IMR-90 (cell line): Measurements from ENCODE around the gene GRAMD2B. TPM values are rescaled to one million over a fixed set of nuclear protein-coding genes. Genes with fewer than 3 reads are reported as not detected.

Source experiments
- ATAC-seq: fragments of 200-7000 bp; cut with Tn5 transposase; 2 replicates; pipeline ENCODE4 v1.9.1; 2020; ENCODE audit warnings: low read depth, mild to moderate bottlenecking, moderate library complexity
- BruUV-seq: library from RNA; stranded (reverse); fragments of 400-500 nt; replicated peaks from 2 replicates; lab custom pipeline; 2021; lab: Mats Ljungman, UMichigan
- CTCF ChIA-PET: fragments of 300-600 bp; formaldehyde crosslinking; extraction: SDS; loops from one replicate; lab custom pipeline; 2021; ENCODE audit warnings: antibody characterized with exemption; lab: Yijun Ruan, JAX
- POLR2A ChIA-PET: fragments of 300-600 bp; sonication (Branson Sonifier 250); formaldehyde crosslinking; loops from one replicate; lab custom pipeline; 2022; ENCODE audit warnings: antibody characterized with exemption; ENCODE audit not compliant: unreplicated experiment; lab: Charles Lee
- DNase-seq: peaks from one replicate; pipeline ENCODE4 v3.0.0; 2013
- H2AFZ ChIP-seq: replicated peaks from 2 replicates; pipeline ENCODE3; 2013; ENCODE audit warnings: low read length, mild to moderate bottlenecking; ENCODE audit not compliant: poor library complexity
- H2AK5ac ChIP-seq: 2 replicates; pipeline ENCODE4 v1.6.1; 2013; ENCODE audit warnings: low read depth, low read length, inconsistent platforms
- H2AK9ac ChIP-seq: replicated peaks from 2 replicates; pipeline ENCODE3; 2013; ENCODE audit warnings: mild to moderate bottlenecking, low read depth, low read length, moderate library complexity; ENCODE audit not compliant: poor library complexity
- H2BK120ac ChIP-seq: 2 replicates; pipeline ENCODE4 v1.6.1; 2013; ENCODE audit warnings: low read depth, low read length, inconsistent platforms
- H2BK15ac ChIP-seq: 3 replicates; pipeline ENCODE4 v1.6.1; 2013; ENCODE audit warnings: low read depth, low read length, inconsistent platforms
- H2BK20ac ChIP-seq: 2 replicates; pipeline ENCODE4 v1.6.1; 2013; ENCODE audit warnings: low read depth, mild to moderate bottlenecking, inconsistent platforms, low read length, moderate library complexity
- H2BK5ac ChIP-seq: 2 replicates; pipeline ENCODE4 v1.6.1; 2013; ENCODE audit warnings: mild to moderate bottlenecking, low read depth, low read length, inconsistent platforms; ENCODE audit not compliant: poor library complexity, severe bottlenecking
- H3K14ac ChIP-seq: replicated peaks from 2 replicates; pipeline ENCODE4 v1.6.1; 2013; ENCODE audit warnings: low read depth, low read length, inconsistent platforms
- H3K18ac ChIP-seq: 2 replicates; pipeline ENCODE4 v1.6.1; 2013; ENCODE audit warnings: low read depth, low read length, control low read depth
- H3K23ac ChIP-seq: 2 replicates; pipeline ENCODE4 v1.6.1; 2013; ENCODE audit warnings: low read depth, low read length, inconsistent platforms
- H3K27ac ChIP-seq: 2 replicates; pipeline ENCODE4 v1.5.1; 2013; ENCODE audit warnings: mild to moderate bottlenecking, control low read depth, low read length; ENCODE audit not compliant: insufficient read depth
- H3K27me3 ChIP-seq: 2 replicates; pipeline ENCODE4 v1.6.1; 2013; ENCODE audit warnings: low read length; ENCODE audit not compliant: control insufficient read depth, insufficient read depth
- H3K36me3 ChIP-seq: 2 replicates; pipeline ENCODE4 v1.6.1; 2013; ENCODE audit warnings: low read length, mixed read lengths; ENCODE audit not compliant: control insufficient read depth, insufficient read depth
- H3K4ac ChIP-seq: 2 replicates; pipeline ENCODE4 v1.6.1; 2013; ENCODE audit warnings: low read depth, low read length, inconsistent platforms
- H3K4me1 ChIP-seq: 2 replicates; pipeline ENCODE4 v1.6.1; 2013; ENCODE audit warnings: low read length, mixed read lengths; ENCODE audit not compliant: control insufficient read depth, insufficient read depth
- H3K4me2 ChIP-seq: 2 replicates; pipeline ENCODE4 v1.6.1; 2013; ENCODE audit warnings: low read depth, mild to moderate bottlenecking, control low read depth, low read length, moderate library complexity
- H3K4me3 ChIP-seq: 2 replicates; pipeline ENCODE4 v1.5.1; 2013; ENCODE audit warnings: low read depth, mild to moderate bottlenecking, control low read depth, low read length, moderate library complexity; ENCODE audit not compliant: insufficient read depth
- H3K56ac ChIP-seq: 2 replicates; pipeline ENCODE4 v1.6.1; 2013; ENCODE audit warnings: low read length, inconsistent platforms; ENCODE audit not compliant: insufficient read depth; ENCODE audit errors: extremely low read depth
- H3K79me1 ChIP-seq, 2 experiments: 2 replicates each; pipeline ENCODE4 v1.6.1; 2013; ENCODE audit warnings: low read length in 2 of 2, inconsistent platforms in 1 of 2, low read depth in 1 of 2
- H3K9ac ChIP-seq: 2 replicates; pipeline ENCODE4 v1.6.1; 2013; ENCODE audit warnings: low read depth, low read length, control low read depth
- H3K9me1 ChIP-seq: 2 replicates; pipeline ENCODE4 v1.6.1; 2013; ENCODE audit warnings: low read length, inconsistent platforms; ENCODE audit not compliant: insufficient read depth
- H3K9me3 ChIP-seq: 2 replicates; pipeline ENCODE4 v1.6.1; 2013; ENCODE audit warnings: low read length; ENCODE audit not compliant: control insufficient read depth, insufficient read depth
- H4K20me1 ChIP-seq: 2 replicates; pipeline ENCODE4 v1.6.1; 2013; ENCODE audit warnings: low read length, inconsistent platforms; ENCODE audit not compliant: insufficient read depth
- H4K5ac ChIP-seq: 2 replicates; pipeline ENCODE4 v1.6.1; 2013; ENCODE audit warnings: mild to moderate bottlenecking, low read depth, low read length, control low read depth
- H4K8ac ChIP-seq, 2 experiments: 2 replicates each; pipeline ENCODE4 v1.6.1; 2013; ENCODE audit warnings: low read depth in 2 of 2, low read length in 2 of 2, control low read depth in 1 of 2, inconsistent platforms in 1 of 2
- H4K91ac ChIP-seq: 2 replicates; pipeline ENCODE4 v1.6.1; 2013; ENCODE audit warnings: low read depth, low read length, inconsistent platforms; ENCODE audit not compliant: insufficient read depth
- BHLHE40 ChIP-seq: fragments of 150-350 bp; IDR thresholded peaks from 2 replicates; pipeline ENCODE4 v1.6.1; 2016; ENCODE audit warnings: mild to moderate bottlenecking, low read depth, low read length
- CEBPB ChIP-seq: IDR thresholded peaks from 2 replicates; pipeline ENCODE4 v1.6.1; 2012; ENCODE audit warnings: low read depth, low read length, improper control_type of control experiment
- CHD1 ChIP-seq: IDR thresholded peaks from 2 replicates; pipeline ENCODE4 v1.6.1; 2012; ENCODE audit warnings: low read depth, low read length, improper control_type of control experiment
- CTCF ChIP-seq: conservative IDR thresholded peaks from 2 replicates; pipeline ENCODE4 v1.5.1; 2012; ENCODE audit warnings: mild to moderate bottlenecking, low read depth, low read length, improper control_type of control experiment
- FOS ChIP-seq: fragments of 150-350 bp; IDR thresholded peaks from 2 replicates; pipeline ENCODE4 v1.6.1; 2016; ENCODE audit warnings: low read depth, low read length
- MAFK ChIP-seq: IDR thresholded peaks from 2 replicates; pipeline ENCODE4 v1.6.1; 2012; ENCODE audit warnings: low read depth, low read length, improper control_type of control experiment
- MAZ ChIP-seq: IDR thresholded peaks from 2 replicates; pipeline ENCODE4 v1.6.1; 2012; ENCODE audit warnings: low read depth, mild to moderate bottlenecking, low read length, improper control_type of control experiment, moderate library complexity, borderline replicate concordance
- MXI1 ChIP-seq: IDR thresholded peaks from 2 replicates; pipeline ENCODE4 v1.6.1; 2012; ENCODE audit warnings: low read depth, mild to moderate bottlenecking, low read length, moderate library complexity, borderline replicate concordance
- NFE2L2 ChIP-seq: fragments of 150-350 bp; IDR thresholded peaks from 2 replicates; pipeline ENCODE4 v1.6.1; 2016; ENCODE audit warnings: low read depth, mild to moderate bottlenecking, low read length
- POLR2A ChIP-seq: IDR thresholded peaks from 2 replicates; pipeline ENCODE4 v1.6.1; 2012; ENCODE audit warnings: mild to moderate bottlenecking, low read depth, low read length
- RAD21 ChIP-seq: IDR thresholded peaks from 2 replicates; pipeline ENCODE4 v1.6.1; 2012; ENCODE audit warnings: low read length, improper control_type of control experiment
- RCOR1 ChIP-seq: IDR thresholded peaks from 2 replicates; pipeline ENCODE4 v1.6.1; 2012; ENCODE audit warnings: mild to moderate bottlenecking, low read length, improper control_type of control experiment; ENCODE audit not compliant: insufficient replicate concordance
- RFX5 ChIP-seq: IDR thresholded peaks from 2 replicates; pipeline ENCODE4 v1.8.0; 2012; ENCODE audit warnings: low read depth, mild to moderate bottlenecking, low read length, moderate library complexity
- SMC3 ChIP-seq: fragments of 150-350 bp; IDR thresholded peaks from 2 replicates; pipeline ENCODE4 v1.6.1; 2016; ENCODE audit warnings: low read depth, mild to moderate bottlenecking, antibody characterized with exemption, low read length, moderate library complexity
- WGBS, 2 experiments: methylation state at CpG; one replicate each; pipeline versions ENCODE4 v1.1.5 to v1.1.7; 2013; ENCODE audit warnings: missing lambda C conversion rate in 2 of 2; ENCODE audit not compliant: insufficient read length in 1 of 2; ENCODE audit errors: extremely low coverage in 2 of 2; 5-methylcytosine and 5-hydroxymethylcytosine counted together
- dilution Hi-C: fragments of 300-500 bp; cut with HindIII; formaldehyde crosslinking; loops from one replicate; pipeline ENCODE4 v1.14.3; 2018; ENCODE audit warnings: low sequenced_read_pairs; ENCODE audit not compliant: unreplicated experiment
- in situ Hi-C: fragments of 300-500 bp; cut with MboI; formaldehyde crosslinking; loops from 3 replicates; pipeline ENCODE4 v1.14.3; 2019; ENCODE audit warnings: low sequenced_read_pairs, inconsistent platforms, mixed read lengths
- intact Hi-C: fragments of 100-400 bp; cut with micrococcal nuclease; formaldehyde crosslinking; loops from 2 replicates; pipeline ENCODE4 v1.10.0; 2022
- polyA plus RNA-seq, 3 experiments: library from polyadenylated mRNA; depleted of rRNA; stranded (reverse); fragments of >200 nt; gene quantifications; 2 replicates each; pipeline ENCODE4 v1.2.3, GENCODE V29; 2012; ENCODE audit warnings: low replicate concordance in 1 of 3
- total RNA-seq: library from RNA; depleted of rRNA; stranded (reverse); fragments of >200 nt; gene quantifications from 2 replicates; pipeline ENCODE4 v1.2.3, GENCODE V29; 2012
- TF ChIP-seq, protein P1 (sequence below): fragments of 150-350 bp; IDR thresholded peaks from 2 replicates; pipeline ENCODE4 v1.6.1; 2016; ENCODE audit warnings: low read depth, mild to moderate bottlenecking, low read length, moderate library complexity, borderline replicate concordance
- TF ChIP-seq, protein P2 (sequence below): fragments of 150-350 bp; IDR thresholded peaks from 2 replicates; pipeline ENCODE4 v1.6.1; 2017; ENCODE audit warnings: mild to moderate bottlenecking, antibody characterized with exemption, low read length, low read depth

The GRAMD2B gene
- total and polyA plus RNA-seq, 2 of the 4 experiments (the other 2 are of a cell fraction): 13.9 to 20.3 TPM

DNA sequence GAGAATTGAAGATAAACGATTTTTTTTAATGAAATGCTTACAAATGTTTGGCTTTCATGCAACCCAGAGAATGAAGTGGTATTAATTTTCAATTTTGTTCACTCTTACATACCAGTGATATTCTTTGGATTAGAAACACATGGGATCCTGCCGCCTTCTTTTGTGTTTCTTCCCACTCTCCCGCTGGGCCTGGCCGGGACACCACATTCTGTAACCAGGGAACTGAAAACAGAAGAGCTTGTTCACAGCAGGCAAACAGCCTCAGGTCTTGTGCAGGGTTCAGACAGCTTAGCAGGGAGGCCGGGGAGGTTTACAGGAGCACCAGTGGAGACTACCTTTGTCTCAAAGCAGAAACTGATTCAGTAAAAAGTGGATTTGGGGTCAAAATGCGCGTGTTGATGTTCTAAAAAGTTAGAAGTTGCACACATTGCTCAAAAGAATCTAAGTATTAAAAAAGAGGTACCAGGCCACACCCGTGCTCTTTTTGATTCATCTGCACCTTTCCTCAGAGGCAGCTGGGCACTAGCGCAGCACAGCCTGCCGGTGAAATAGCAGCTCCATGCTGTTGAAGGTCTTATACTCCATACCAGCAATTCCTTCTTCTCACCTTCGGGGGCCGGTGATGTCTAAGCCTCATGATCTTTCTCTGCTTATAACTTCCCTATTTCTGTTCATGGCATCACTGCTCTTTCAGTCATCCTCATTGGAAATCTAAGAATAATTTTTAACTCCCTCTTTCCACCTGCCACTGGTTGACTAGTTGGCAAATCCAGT is 67.1 kb downstream of the GRAMD2B start:
- no peak overlapping the region for H2BK120ac ChIP-seq
- no peak overlapping the region for H2AK5ac ChIP-seq
- no peak overlapping the region for H4K91ac ChIP-seq
- no peak overlapping the region for H3K23ac ChIP-seq
- H4K8ac ChIP-seq: no peak overlapping the region
- DNase-seq (no peak), ATAC-seq (no peak)
- H3K9me1 ChIP-seq: 0 out of 2 replicates have a peak, but pooled peaks cover 3% of the 10 kb centered on the region
- no peaks in the 10 kb centered on the region for H3K27me3 ChIP-seq
- WGBS, 2 experiments: 83% methylated on average over 6 of the region's 12 CpGs; no CpG with 5 or more reads in 1 of the 2 experiments
- POLR2A ChIA-PET: no interaction called here
- H3K9me3 ChIP-seq: no peaks in the 10 kb centered on the region
- BruUV-seq: no TSS peak
- intact Hi-C loops (no loop called here), in situ Hi-C loops (no loop called here), dilution Hi-C loops (no loop called here)
- H3K9ac ChIP-seq: no peak overlapping the region
- H2BK5ac ChIP-seq: no peak overlapping the region
- H2AFZ ChIP-seq: no peak overlapping the region
- H3K79me1 ChIP-seq: no peaks in the 10 kb centered on the region
- H3K4me1 ChIP-seq: no peaks in the 10 kb centered on the region
- no peak overlapping the region for H2BK20ac ChIP-seq
- no peak overlapping the region for H3K27ac ChIP-seq
- no peaks in the 10 kb centered on the region for H4K20me1 ChIP-seq
- no peak overlapping the region for H3K4me2 ChIP-seq
- no peak overlapping the region for H2AK9ac ChIP-seq
- no peak overlapping the region for H3K56ac ChIP-seq
- H4K5ac ChIP-seq: no peak overlapping the region
- peaks cover 18% of the 10 kb centered on the region for H3K36me3 ChIP-seq
- CTCF ChIA-PET: no interaction called here
- no peak overlapping the region for H3K18ac ChIP-seq
- no peak for TF ChIP-seq POLR2A
- TF ChIP-seq, protein P1, sequence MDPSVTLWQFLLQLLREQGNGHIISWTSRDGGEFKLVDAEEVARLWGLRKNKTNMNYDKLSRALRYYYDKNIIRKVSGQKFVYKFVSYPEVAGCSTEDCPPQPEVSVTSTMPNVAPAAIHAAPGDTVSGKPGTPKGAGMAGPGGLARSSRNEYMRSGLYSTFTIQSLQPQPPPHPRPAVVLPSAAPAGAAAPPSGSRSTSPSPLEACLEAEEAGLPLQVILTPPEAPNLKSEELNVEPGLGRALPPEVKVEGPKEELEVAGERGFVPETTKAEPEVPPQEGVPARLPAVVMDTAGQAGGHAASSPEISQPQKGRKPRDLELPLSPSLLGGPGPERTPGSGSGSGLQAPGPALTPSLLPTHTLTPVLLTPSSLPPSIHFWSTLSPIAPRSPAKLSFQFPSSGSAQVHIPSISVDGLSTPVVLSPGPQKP: no peak
- no peak for TF ChIP-seq MXI1
- TF ChIP-seq NFE2L2: no peak
- TF ChIP-seq CHD1: no peak
- no peak for TF ChIP-seq CTCF
- TF ChIP-seq BHLHE40: no peak
- no peak for TF ChIP-seq MAZ
- no peak for TF ChIP-seq SMC3
- no peak for TF ChIP-seq RCOR1
- no peak for TF ChIP-seq RFX5
- no peak for TF ChIP-seq CEBPB
- TF ChIP-seq RAD21: no peak
- TF ChIP-seq, protein P2, sequence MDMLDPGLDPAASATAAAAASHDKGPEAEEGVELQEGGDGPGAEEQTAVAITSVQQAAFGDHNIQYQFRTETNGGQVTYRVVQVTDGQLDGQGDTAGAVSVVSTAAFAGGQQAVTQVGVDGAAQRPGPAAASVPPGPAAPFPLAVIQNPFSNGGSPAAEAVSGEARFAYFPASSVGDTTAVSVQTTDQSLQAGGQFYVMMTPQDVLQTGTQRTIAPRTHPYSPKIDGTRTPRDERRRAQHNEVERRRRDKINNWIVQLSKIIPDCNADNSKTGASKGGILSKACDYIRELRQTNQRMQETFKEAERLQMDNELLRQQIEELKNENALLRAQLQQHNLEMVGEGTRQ: no peak
- no peak for TF ChIP-seq FOS
- no peak for TF ChIP-seq MAFK
- H3K4me3 ChIP-seq: no peak overlapping the region
- H3K4ac ChIP-seq: no peak overlapping the region
- no peak overlapping the region for H3K14ac ChIP-seq
- H2BK15ac ChIP-seq: no peak overlapping the region
